Karpas-422 (cell line): ENCODE measurements around the gene HIVEP3. TPM values are rescaled to one million over a fixed set of nuclear protein-coding genes. Genes with fewer than 3 reads are reported as not detected.

Source experiments
- DNase-seq: peaks from one replicate; pipeline ENCODE4 v3.0.0-alpha.2; 2015
- H2AFZ ChIP-seq: fragments of 200-600 bp; sonication (generic); 2 replicates; pipeline ENCODE4 v1.6.1; 2014; ENCODE audit warnings: antibody characterized with exemption, low read length, mixed read lengths
- H3K27ac ChIP-seq: fragments of 200-600 bp; sonication (generic); 2 replicates; pipeline ENCODE4 v1.5.1; 2014; ENCODE audit warnings: mild to moderate bottlenecking, low read length, moderate library complexity
- H3K27me3 ChIP-seq: fragments of 200-600 bp; sonication (generic); 2 replicates; pipeline ENCODE4 v1.6.1; 2014; ENCODE audit warnings: low read length, mixed read lengths
- H3K36me3 ChIP-seq: fragments of 200-600 bp; sonication (generic); 2 replicates; pipeline ENCODE4 v1.6.1; 2014; ENCODE audit warnings: low read length, mixed read lengths; ENCODE audit not compliant: insufficient read depth
- H3K4me1 ChIP-seq: fragments of 200-600 bp; sonication (generic); 2 replicates; pipeline ENCODE4 v1.6.1; 2014; ENCODE audit warnings: mild to moderate bottlenecking, low read length, mixed read lengths
- H3K4me2 ChIP-seq: fragments of 200-600 bp; sonication (generic); 2 replicates; pipeline ENCODE4 v1.6.1; 2014; ENCODE audit warnings: low read length, low read depth, mild to moderate bottlenecking; ENCODE audit not compliant: poor library complexity, severe bottlenecking
- H3K4me3 ChIP-seq: fragments of 200-600 bp; sonication (generic); 2 replicates; pipeline ENCODE4 v1.5.1; 2014; ENCODE audit warnings: mild to moderate bottlenecking, antibody characterized with exemption, low read length, mixed read lengths
- H3K79me2 ChIP-seq: fragments of 200-600 bp; sonication (generic); 2 replicates; pipeline ENCODE4 v1.6.1; 2014; ENCODE audit warnings: mild to moderate bottlenecking, low read length, mixed read lengths
- H3K9ac ChIP-seq: fragments of 200-600 bp; sonication (generic); 2 replicates; pipeline ENCODE4 v1.6.0; 2014; ENCODE audit warnings: low read length
- H3K9me2 ChIP-seq: fragments of 200-600 bp; sonication (generic), shearing (Covaris generic); replicated peaks from 2 replicates; pipeline ENCODE4 v1.6.0; 2014; ENCODE audit warnings: mild to moderate bottlenecking, low read length, moderate library complexity; ENCODE audit not compliant: insufficient read depth
- H3K9me3 ChIP-seq: fragments of 300-700, 200-600 bp; sonication (generic); 2 replicates; pipeline ENCODE4 v1.6.1; 2014; ENCODE audit warnings: low read length, mixed read lengths
- H4K20me1 ChIP-seq: fragments of 200-600 bp; sonication (generic); 2 replicates; pipeline ENCODE4 v1.6.1; 2014; ENCODE audit warnings: mild to moderate bottlenecking, antibody characterized with exemption, low read length, low read depth; ENCODE audit not compliant: insufficient read depth
- total RNA-seq: library from RNA; depleted of rRNA; stranded (reverse); fragments of >200 nt; shearing (Covaris generic); gene quantifications from 2 replicates; pipeline ENCODE4 v1.2.3, GENCODE V29; 2014; ENCODE audit warnings: low replicate concordance

Gene HIVEP3
- total RNA-seq, 1 experiment from 2014 or later: 1.3 TPM

DNA sequence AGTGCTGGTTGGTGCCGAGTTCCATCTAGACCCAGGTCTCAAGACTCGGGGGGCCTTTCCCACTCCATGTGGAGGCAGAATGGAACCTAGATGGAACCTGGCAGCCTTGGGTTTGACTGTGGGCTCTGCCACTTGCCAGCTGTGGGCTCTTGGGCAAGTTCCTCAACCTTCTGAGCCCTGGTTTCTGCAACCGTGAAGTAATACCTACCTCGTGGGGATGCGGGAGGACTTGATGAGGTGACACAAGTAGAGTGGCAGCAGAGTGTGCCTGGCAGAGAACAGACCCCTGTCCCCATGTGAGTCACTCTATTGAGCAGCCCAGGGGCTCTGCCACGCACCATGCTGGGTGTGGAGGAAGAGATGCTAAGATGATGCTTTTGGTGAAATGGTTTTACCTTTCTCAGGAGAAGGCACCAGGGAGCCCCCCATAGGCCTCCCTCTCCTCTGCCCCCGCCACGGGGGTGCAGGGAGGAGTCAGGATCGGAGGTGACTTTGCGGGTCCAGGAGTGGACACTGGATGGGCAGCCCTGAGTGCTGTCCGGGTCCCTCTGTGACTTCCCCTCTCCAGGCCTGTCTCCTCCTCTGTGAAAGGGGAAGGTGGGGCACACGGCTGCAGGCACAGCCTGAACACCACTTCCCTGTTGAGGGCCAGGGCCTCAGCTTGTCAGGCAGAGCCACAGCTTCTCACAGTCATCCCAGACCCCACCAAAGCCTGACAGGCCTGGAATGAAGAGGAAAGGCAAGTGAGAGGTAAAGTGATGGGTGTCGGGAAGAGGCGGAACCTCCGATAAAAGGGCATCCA is 397.6 kb downstream of the HIVEP3 start:
- peaks cover 10% of the 10 kb centered on the region; the same call in 1 of the 2 replicates for H4K20me1 ChIP-seq
- no peak overlapping the region for H2AFZ ChIP-seq
- no peaks in the 10 kb centered on the region for H3K36me3 ChIP-seq
- H3K4me3 ChIP-seq: no peak overlapping the region
- H3K4me2 ChIP-seq: no peak overlapping the region
- no peak overlapping the region for H3K27ac ChIP-seq
- no peaks in the 10 kb centered on the region for H3K9me3 ChIP-seq
- no peak overlapping the region for H3K9ac ChIP-seq
- DNase-seq: no peak
- H3K4me1 ChIP-seq: peaks cover 16% of the 10 kb centered on the region
- no peaks in the 10 kb centered on the region for H3K79me2 ChIP-seq
- no peaks in the 10 kb centered on the region for H3K9me2 ChIP-seq
- no peaks in the 10 kb centered on the region for H3K27me3 ChIP-seq

DNA sequence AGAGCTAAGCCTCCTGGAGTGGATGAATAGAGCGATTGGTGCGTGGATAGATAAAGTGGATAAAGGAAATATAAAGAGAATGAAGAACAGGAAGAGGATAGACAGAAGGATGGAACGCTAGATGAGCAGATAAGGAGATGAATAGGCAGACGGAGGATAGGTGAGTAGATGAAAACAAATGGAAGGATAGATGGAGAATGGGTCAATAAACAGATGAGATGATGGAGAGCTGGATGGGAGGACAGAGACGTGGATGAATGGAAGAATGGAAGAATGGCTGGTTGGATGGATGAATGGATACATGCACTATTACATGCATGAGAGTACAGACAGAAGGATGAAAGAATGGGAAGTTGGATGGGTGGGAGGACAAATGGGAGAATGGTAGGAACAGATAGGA is 399.1 kb downstream of the HIVEP3 start:
- Histone ChIP-seq H3K4me2 (no peak overlapping the region), H3K9me3 (no peaks in the 10 kb centered on the region), H3K4me3 (no peak overlapping the region), H4K20me1 (peaks cover 10% of the 10 kb centered on the region; the same call in 1 of the 2 replicates), H3K9me2 (no peaks in the 10 kb centered on the region), H2AFZ (no peak overlapping the region), H3K4me1 (peaks cover 25% of the 10 kb centered on the region), H3K27me3 (no peaks in the 10 kb centered on the region), H3K27ac (no peak overlapping the region), H3K9ac (no peak overlapping the region), H3K36me3 (no peaks in the 10 kb centered on the region), H3K79me2 (no peaks in the 10 kb centered on the region)
- no peak for DNase-seq

DNA sequence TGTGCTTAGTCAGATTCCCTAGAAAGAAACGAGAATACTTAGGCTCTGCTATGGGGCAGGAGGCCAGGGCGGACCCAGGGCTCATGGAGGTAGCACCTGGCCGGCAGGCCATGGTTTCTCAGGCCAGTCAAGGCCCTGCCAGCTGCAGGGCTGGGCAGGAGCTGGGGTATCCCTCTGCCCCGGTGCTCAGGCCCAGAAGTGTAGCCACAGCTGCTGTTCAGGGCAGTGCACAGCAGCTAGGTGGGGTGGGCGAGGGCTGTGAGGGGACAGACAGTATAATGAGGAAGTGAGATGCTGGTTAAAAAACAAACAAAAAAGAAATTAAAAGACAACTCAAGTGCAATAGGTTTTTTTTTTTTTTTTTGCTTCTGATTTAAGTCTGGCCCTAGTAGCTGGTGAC is 400.3 kb downstream of the HIVEP3 start:
- H3K9me3 ChIP-seq: no peaks in the 10 kb centered on the region
- H3K27ac ChIP-seq: no peak overlapping the region
- H3K4me2 ChIP-seq: no peak overlapping the region
- H3K9ac ChIP-seq: no peak overlapping the region
- no peaks in the 10 kb centered on the region for H3K79me2 ChIP-seq
- H3K9me2 ChIP-seq: no peaks in the 10 kb centered on the region
- no peaks in the 10 kb centered on the region for H3K36me3 ChIP-seq
- H3K4me3 ChIP-seq: no peak overlapping the region
- H4K20me1 ChIP-seq: peaks cover 7% of the 10 kb centered on the region; the same call in 1 of the 2 replicates
- H2AFZ ChIP-seq: no peak overlapping the region
- H3K27me3 ChIP-seq: no peaks in the 10 kb centered on the region
- no peak for DNase-seq
- H3K4me1 ChIP-seq: peaks cover 25% of the 10 kb centered on the region

DNA sequence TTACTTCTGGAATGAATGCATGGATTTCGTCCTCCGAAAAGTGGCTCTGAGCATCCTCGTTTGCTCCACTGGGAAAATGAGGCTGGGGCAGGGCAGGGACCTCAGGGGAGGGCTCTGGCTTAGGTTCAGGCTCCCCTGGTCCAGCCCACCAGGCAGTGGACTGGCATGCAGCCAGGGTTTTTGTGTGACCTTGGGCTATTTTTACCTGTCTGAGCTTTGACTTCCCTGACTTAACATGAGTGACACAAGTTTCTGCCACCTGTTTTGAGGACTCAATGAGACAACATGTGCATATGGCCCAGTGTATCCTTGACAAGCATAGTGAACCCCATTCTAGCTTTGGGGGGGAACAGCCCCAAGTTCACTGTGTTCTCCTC is 401.7 kb downstream of the HIVEP3 start:
- Histone ChIP-seq H3K36me3 (no peaks in the 10 kb centered on the region), H3K9me2 (no peaks in the 10 kb centered on the region), H3K9ac (no peak overlapping the region), H4K20me1 (no peaks in the 10 kb centered on the region; the same call in 1 of the 2 replicates), H3K79me2 (no peaks in the 10 kb centered on the region), H2AFZ (no peak overlapping the region), H3K4me3 (no peak overlapping the region), H3K4me2 (no peak overlapping the region), H3K9me3 (no peaks in the 10 kb centered on the region), H3K27me3 (no peaks in the 10 kb centered on the region), H3K27ac (no peak overlapping the region), H3K4me1 (peaks cover 25% of the 10 kb centered on the region)
- DNase-seq: peak; percentile 56

DNA sequence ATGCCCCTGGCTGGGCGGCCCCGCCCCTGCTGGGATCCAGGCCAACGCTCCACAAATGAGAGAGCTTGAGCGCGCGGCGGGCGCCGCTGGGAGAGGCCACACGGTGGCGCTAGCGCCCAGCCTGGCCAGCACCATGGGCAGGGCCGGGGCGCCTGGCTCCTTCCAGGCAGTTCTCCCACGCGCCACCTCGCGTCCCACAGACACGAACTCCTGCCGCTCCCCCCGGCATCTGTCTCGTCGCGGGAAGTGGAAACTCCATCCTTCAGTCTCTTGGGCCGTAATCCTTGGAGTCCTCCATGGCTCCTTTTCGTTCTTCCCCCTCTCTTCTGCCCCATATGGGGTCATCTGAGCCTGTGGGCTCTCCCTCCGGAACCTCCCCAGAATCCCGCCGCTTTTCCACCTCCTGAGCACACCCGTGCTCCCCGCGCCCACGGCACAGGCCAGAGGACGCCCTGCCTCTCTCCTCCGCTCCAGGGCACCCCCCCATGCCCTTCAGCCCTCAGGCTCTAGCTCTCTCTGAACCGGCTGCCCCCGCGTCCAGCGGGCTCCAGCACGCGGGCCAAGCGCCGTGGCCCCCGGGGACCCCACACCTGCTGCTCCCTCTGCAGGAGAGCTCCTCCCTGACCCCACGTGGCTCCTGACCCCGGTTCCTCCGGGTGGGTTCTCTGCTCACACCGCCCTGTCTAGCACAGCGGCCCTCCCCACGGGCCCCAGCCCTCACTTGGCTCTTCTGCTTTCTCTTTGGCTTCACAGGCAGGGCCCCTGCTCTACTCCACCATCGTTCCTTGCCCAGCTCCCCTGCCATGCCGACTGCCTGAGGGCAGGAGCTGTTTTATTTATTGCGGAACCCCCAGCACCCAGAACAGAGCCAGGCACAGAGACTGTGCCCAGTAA is 402.3 kb downstream of the HIVEP3 start:
- H3K27me3 ChIP-seq: no peaks in the 10 kb centered on the region
- no peak overlapping the region for H3K4me3 ChIP-seq
- peak; percentile 87 for DNase-seq
- H3K9ac ChIP-seq: no peak overlapping the region
- peak overlapping the region; percentile 40 for H3K4me2 ChIP-seq
- H3K9me2 ChIP-seq: no peaks in the 10 kb centered on the region
- H3K4me1 ChIP-seq: peaks cover 25% of the 10 kb centered on the region
- H3K27ac ChIP-seq: no peak overlapping the region
- no peaks in the 10 kb centered on the region; the same call in 1 of the 2 replicates for H4K20me1 ChIP-seq
- H3K79me2 ChIP-seq: no peaks in the 10 kb centered on the region
- no peak overlapping the region for H2AFZ ChIP-seq
- no peaks in the 10 kb centered on the region for H3K9me3 ChIP-seq
- no peaks in the 10 kb centered on the region for H3K36me3 ChIP-seq

DNA sequence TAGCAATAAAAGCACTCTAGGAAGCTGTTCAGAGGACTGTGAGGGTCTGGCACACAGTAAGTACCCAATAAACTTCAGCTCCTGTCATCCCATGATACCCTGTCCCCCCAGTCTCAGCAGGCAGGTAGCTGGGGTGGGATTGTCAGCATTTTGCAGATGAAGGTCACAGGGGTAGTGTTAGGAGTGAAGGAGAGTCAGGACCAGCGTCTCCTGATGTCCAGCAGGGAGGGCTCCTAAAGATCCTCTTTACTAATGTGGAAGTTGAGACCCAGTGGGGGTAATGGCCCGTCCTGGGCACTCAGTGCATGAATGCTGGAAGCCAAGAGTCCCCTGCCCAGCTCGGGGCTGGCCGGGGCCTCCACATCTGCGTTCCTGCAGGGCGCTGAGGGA is 402.9 kb downstream of the HIVEP3 start:
- Histone ChIP-seq H3K4me2 (no peak overlapping the region), H3K9me3 (no peaks in the 10 kb centered on the region)

DNA sequence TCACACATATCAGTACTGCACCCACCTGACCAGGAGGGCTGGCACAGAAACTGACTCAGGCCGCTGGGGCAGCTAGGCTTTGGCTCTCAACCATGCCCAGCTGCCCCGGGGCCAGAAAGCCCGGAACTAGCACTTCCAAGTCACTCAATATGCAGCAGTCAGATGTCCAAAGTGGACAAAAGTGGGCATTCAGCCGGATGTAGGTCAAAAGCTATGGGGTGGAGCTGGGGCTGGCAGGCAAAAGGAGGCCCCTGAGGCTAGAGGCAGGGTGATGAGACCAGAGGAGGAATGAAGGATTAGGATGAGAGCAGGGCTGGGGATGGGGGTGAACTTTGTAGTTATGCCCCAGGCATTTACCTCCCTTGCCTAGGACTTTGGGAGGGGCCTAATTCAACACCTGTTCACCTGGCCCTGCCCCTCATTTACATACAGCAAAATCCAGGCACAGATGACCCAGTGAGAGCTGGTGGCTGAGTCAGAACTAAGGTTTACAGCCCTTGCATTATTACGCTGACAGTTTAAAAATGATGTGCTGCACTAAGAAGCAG is 403.5 kb downstream of the HIVEP3 start:
- H3K9me3 ChIP-seq: no peaks in the 10 kb centered on the region
- no peaks in the 10 kb centered on the region for H3K9me2 ChIP-seq
- H3K27me3 ChIP-seq: no peaks in the 10 kb centered on the region
- peaks cover 25% of the 10 kb centered on the region for H3K4me1 ChIP-seq
- H3K4me3 ChIP-seq: no peak overlapping the region
- no peaks in the 10 kb centered on the region for H4K20me1 ChIP-seq
- no peaks in the 10 kb centered on the region for H3K36me3 ChIP-seq
- H3K79me2 ChIP-seq: no peaks in the 10 kb centered on the region
- no peak overlapping the region for H2AFZ ChIP-seq
- H3K27ac ChIP-seq: no peak overlapping the region
- DNase-seq: no peak
- H3K9ac ChIP-seq: no peak overlapping the region
- no peak overlapping the region for H3K4me2 ChIP-seq

More for the DNA sequence above, 402.9 kb downstream of the HIVEP3 start:
- Histone ChIP-seq H3K79me2 (no peaks in the 10 kb centered on the region), H3K36me3 (no peaks in the 10 kb centered on the region), H3K27me3 (no peaks in the 10 kb centered on the region), H3K4me1 (peaks cover 25% of the 10 kb centered on the region), H3K9me2 (no peaks in the 10 kb centered on the region), H2AFZ (no peak overlapping the region), H3K27ac (no peak overlapping the region), H3K4me3 (no peak overlapping the region), H4K20me1 (no peaks in the 10 kb centered on the region; the same call in 1 of the 2 replicates), H3K9ac (no peak overlapping the region)
- no peak for DNase-seq

DNA sequence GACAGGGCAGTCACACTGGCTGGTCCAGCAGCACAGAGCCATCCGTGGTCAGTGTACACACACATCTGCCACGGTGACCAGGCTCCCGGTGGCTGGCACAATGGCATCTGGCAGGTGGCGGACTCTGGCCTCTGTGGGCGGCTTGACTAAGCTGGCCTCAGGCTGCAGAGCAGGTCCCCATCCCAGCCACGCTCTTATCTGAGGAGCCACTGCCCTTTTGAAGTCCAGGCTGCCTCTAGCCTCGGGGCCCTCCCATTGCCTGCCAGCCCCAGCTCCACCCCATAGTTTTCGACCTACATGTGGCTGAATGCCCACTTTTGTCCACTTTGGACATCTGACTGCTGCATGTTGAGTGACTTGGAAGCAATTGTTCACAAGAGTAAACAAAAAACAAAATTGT is 404.3 kb downstream of the HIVEP3 start:
- Histone ChIP-seq H3K9ac (no peak overlapping the region), H4K20me1 (no peaks in the 10 kb centered on the region), H3K79me2 (no peaks in the 10 kb centered on the region), H3K36me3 (no peaks in the 10 kb centered on the region), H3K4me1 (peaks cover 25% of the 10 kb centered on the region), H3K4me2 (no peak overlapping the region), H2AFZ (no peak overlapping the region), H3K9me3 (no peaks in the 10 kb centered on the region), H3K27me3 (no peaks in the 10 kb centered on the region), H3K4me3 (no peak overlapping the region), H3K9me2 (no peaks in the 10 kb centered on the region), H3K27ac (no peak overlapping the region)
- no peak for DNase-seq
